ENCODE measurements around the gene PTPRK. TPM values are rescaled to one million over a fixed set of nuclear protein-coding genes. Genes with fewer than 3 reads are reported as not detected.
"Not testable (repeated sequence)": the region's sequence is repeated elsewhere in the genome, so short reads cannot be mapped to it uniquely, and the experiment has no call there.

The PTPRK gene
- total RNA-seq, 1 donor from 2014 or later, result 18.4 TPM

GRCh38 chr6:128487746-128488145 is 32.7 kb downstream of the PTPRK start:
- DNase-seq, result no peak
- H3K27ac ChIP-seq (replicated peaks), result no peak overlapping the region
- peaks cover 89% of the 10 kb centered on the region for H3K4me1 ChIP-seq
- no peak for TF ChIP-seq CTCF (IDR thresholded peaks at IDR 0.05; ENCODE audit: borderline replicate concordance)
- intact Hi-C loops (cut with micrococcal nuclease), result no loop called here
- H3K27me3 ChIP-seq (ENCODE audit: low read depth), result no peaks in the 10 kb centered on the region
- no peak overlapping the region for H3K4me3 ChIP-seq
- no peaks in the 10 kb centered on the region for H3K36me3 ChIP-seq
- no peaks in the 10 kb centered on the region for H3K9me3 ChIP-seq (replicated peaks)

GRCh38 chr6:128487055-128487454 is 33.3 kb downstream of the PTPRK start:
- Histone ChIP-seq H3K4me3 (no peak overlapping the region), H3K9me3 (replicated peaks) (no peaks in the 10 kb centered on the region), H3K27me3 (ENCODE audit: low read depth) (no peaks in the 10 kb centered on the region), H3K27ac (replicated peaks) (no peak overlapping the region), H3K4me1 (peaks cover 89% of the 10 kb centered on the region), H3K36me3 (no peaks in the 10 kb centered on the region)
- intact Hi-C loops (cut with micrococcal nuclease), result no loop called here
- peak; percentile 32 for TF ChIP-seq CTCF (IDR thresholded peaks at IDR 0.05; ENCODE audit: borderline replicate concordance)
- DNase-seq, result no peak

DNA sequence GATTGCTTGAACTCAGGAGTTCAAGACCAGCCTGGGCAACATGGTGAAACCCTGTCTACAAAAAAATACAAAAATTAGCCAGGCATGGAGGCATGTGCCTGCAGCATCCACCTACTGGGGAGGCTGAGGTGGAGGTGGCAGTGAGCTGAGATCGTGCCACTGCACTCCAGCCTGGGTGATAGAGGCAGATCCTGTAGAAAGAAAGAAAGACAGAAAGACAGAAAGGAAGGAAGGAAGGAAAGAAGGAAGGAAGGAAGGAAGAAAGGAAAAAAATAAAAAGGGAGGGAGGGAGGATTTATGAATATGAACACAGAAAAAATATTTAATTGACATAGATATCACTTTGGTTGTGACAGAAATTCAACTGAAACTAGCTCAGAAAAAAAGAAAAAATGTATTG is 33.8 kb downstream of the PTPRK start:
- DNase-seq; H3K4me3 ChIP-seq; intact Hi-C loops (cut with micrococcal nuclease); H3K27me3 ChIP-seq (ENCODE audit: low read depth); H3K27ac ChIP-seq (replicated peaks); H3K9me3 ChIP-seq (replicated peaks); H3K36me3 ChIP-seq: not testable (repeated sequence)
- H3K4me1 ChIP-seq, result peaks cover 88% of the 10 kb centered on the region

GRCh38 chr6:128483472-128484135 is 36.8 kb downstream of the PTPRK start:
- H3K27me3 ChIP-seq (ENCODE audit: low read depth), result no peaks in the 10 kb centered on the region
- H3K4me1 ChIP-seq, result peaks cover 78% of the 10 kb centered on the region
- H3K36me3 ChIP-seq, result no peaks in the 10 kb centered on the region
- no peak for TF ChIP-seq CTCF (IDR thresholded peaks at IDR 0.05; ENCODE audit: borderline replicate concordance)
- intact Hi-C loops (cut with micrococcal nuclease), result no loop called here
- no peaks in the 10 kb centered on the region for H3K9me3 ChIP-seq (replicated peaks)
- no peak overlapping the region for H3K4me3 ChIP-seq
- no peak for DNase-seq
- peak overlapping the region; percentile 53 for H3K27ac ChIP-seq (replicated peaks)

DNA sequence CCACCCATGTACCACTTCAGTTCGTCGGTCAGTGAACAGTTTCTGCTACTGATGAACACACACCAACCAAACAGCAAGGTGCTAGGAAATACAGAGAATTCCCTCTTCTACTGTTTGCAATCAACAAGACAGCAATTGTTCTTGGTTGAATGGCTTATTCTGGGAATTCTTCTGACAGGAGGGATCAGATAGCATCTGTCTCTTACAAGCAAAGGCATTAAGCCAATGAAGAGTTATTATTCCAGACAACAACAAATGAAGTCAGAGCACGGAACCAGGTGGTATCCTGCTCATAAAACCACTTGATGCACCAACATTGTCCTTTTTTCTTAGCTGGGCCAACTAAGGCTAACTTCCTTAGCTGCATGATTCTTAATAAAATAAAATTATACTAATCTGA is 37.8 kb downstream of the PTPRK start:
- Histone ChIP-seq H3K36me3 (no peaks in the 10 kb centered on the region), H3K27me3 (ENCODE audit: low read depth) (no peaks in the 10 kb centered on the region), H3K9me3 (replicated peaks) (no peaks in the 10 kb centered on the region), H3K27ac (replicated peaks) (peak overlapping the region; percentile 53), H3K4me1 (peaks cover 78% of the 10 kb centered on the region), H3K4me3 (no peak overlapping the region)
- TF ChIP-seq CTCF (IDR thresholded peaks at IDR 0.05; ENCODE audit: borderline replicate concordance), result no peak
- DNase-seq, result no peak
- intact Hi-C loops (cut with micrococcal nuclease), result no loop called here

- Histone ChIP-seq H3K4me3 (no peak overlapping the region), H3K27ac (replicated peaks) (peak overlapping the region; percentile 37), H3K36me3 (no peaks in the 10 kb centered on the region), H3K4me1 (peaks cover 74% of the 10 kb centered on the region), H3K27me3 (ENCODE audit: low read depth) (no peaks in the 10 kb centered on the region), H3K9me3 (replicated peaks) (no peaks in the 10 kb centered on the region)
- TF ChIP-seq CTCF (IDR thresholded peaks at IDR 0.05; ENCODE audit: borderline replicate concordance), result no peak
- intact Hi-C loops (cut with micrococcal nuclease), result no loop called here
- DNase-seq, result no peak
Measured at GRCh38 chr6:128479991-128480390, 40.4 kb downstream of the PTPRK start.

Data from left ventricle myocardium inferior (tissue), 1 donor.